GM18502 (cell line): ENCODE measurements around the gene ERAP2.
A peak's percentile ranks its signal among the peaks of the same experiment; 100 is the strongest.
"Not testable (repeated sequence)": the region's sequence is repeated elsewhere in the genome, so short reads cannot be mapped to it uniquely, and the experiment has no call there.

ENCODE experiments used
- ATAC-seq: cut with Tn5 transposase; IDR thresholded peaks from one replicate; pipeline ENCODE4 v1.9.1; 2021; ENCODE audit warnings: mild to moderate bottlenecking; ENCODE audit not compliant: unreplicated experiment, poor library complexity

ERAP2 gene

GRCh38 chr5:96930589-96930988 lies 54.3 kb downstream of the ERAP2 start:
- no peak for ATAC-seq

GRCh38 chr5:96931037-96931436 lies 54.7 kb downstream of the ERAP2 start:
- ATAC-seq: not testable (repeated sequence)

GRCh38 chr5:96931605-96932004 lies 55.3 kb downstream of the ERAP2 start:
- ATAC-seq: no peak

GRCh38 chr5:96932026-96932425 lies 55.7 kb downstream of the ERAP2 start:
- ATAC-seq: no peak

- ATAC-seq: no peak
These were observed 57.7 kb downstream of the ERAP2 start for GRCh38 chr5:96933764-96934707.

GRCh38 chr5:96934708-96935558 lies 58.6 kb downstream of the ERAP2 start:
- ATAC-seq: peak; percentile 67

GRCh38 chr5:96935559-96936430 lies 59.5 kb downstream of the ERAP2 start, which contains the start of gene LNPEP:
TSS of gene LNPEP (plus strand) at chr5:96936080. CDS start at chr5:96936156, 76 bp downstream.
- peak; percentile 53 for ATAC-seq

GRCh38 chr5:96936431-96937320 lies 60.4 kb downstream of the ERAP2 start:
- peak; percentile 33 for ATAC-seq

GRCh38 chr5:96940586-96940985 lies 64.3 kb downstream of the ERAP2 start:
- ATAC-seq: no peak

- no peak for ATAC-seq
These were observed 64.8 kb downstream of the ERAP2 start for GRCh38 chr5:96941140-96941539.

- ATAC-seq: no peak
These were observed 65.8 kb downstream of the ERAP2 start for GRCh38 chr5:96942078-96942477.

- ATAC-seq: no peak
These were observed 66.6 kb downstream of the ERAP2 start for GRCh38 chr5:96942911-96943310.

GRCh38 chr5:96943799-96944198 lies 67.5 kb downstream of the ERAP2 start:
- no peak for ATAC-seq

- no peak for ATAC-seq
These were observed 69.0 kb downstream of the ERAP2 start for GRCh38 chr5:96945144-96945897.

GRCh38 chr5:96946381-96946780 lies 70.1 kb downstream of the ERAP2 start:
- no peak for ATAC-seq

GRCh38 chr5:96952118-96952750 lies 75.9 kb downstream of the ERAP2 start:
- no peak for ATAC-seq

GRCh38 chr5:96952974-96953730 lies 76.9 kb downstream of the ERAP2 start:
- ATAC-seq: no peak
